GM12874 (cell line): Measurements from ENCODE around the gene RUNX1.

Experiments used
- TF ChIP-seq, protein P1 (sequence below): IDR thresholded peaks from 2 replicates; pipeline ENCODE4 v1.5.1; 2011; ENCODE audit warnings: low read depth, mild to moderate bottlenecking, control low read depth, low read length, moderate library complexity; ENCODE audit not compliant: insufficient read depth

The RUNX1 gene

DNA sequence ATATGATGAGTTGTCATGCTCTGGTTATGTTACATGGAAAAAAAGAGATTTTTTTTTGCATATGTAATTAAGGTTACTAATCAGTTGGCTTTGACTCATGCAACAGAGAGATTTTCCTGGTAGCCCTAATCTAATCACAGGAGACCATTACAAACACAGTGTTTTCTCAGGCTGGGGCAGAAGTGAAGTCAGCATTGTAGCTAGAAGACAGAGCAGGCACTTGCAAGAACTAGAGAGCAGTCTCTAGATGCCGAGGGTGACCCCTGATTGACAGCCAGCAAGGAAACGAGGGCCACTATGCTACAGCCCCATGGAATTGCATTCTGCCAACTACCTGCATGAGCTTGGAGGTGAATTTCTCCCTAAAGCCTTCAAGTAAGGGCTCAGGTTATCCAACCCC lies 151.3 kb downstream of the RUNX1 start:
- TF ChIP-seq, protein P1, sequence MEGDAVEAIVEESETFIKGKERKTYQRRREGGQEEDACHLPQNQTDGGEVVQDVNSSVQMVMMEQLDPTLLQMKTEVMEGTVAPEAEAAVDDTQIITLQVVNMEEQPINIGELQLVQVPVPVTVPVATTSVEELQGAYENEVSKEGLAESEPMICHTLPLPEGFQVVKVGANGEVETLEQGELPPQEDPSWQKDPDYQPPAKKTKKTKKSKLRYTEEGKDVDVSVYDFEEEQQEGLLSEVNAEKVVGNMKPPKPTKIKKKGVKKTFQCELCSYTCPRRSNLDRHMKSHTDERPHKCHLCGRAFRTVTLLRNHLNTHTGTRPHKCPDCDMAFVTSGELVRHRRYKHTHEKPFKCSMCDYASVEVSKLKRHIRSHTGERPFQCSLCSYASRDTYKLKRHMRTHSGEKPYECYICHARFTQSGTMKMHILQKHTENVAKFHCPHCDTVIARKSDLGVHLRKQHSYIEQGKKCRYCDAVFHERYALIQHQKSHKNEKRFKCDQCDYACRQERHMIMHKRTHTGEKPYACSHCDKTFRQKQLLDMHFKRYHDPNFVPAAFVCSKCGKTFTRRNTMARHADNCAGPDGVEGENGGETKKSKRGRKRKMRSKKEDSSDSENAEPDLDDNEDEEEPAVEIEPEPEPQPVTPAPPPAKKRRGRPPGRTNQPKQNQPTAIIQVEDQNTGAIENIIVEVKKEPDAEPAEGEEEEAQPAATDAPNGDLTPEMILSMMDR, result no peak

DNA sequence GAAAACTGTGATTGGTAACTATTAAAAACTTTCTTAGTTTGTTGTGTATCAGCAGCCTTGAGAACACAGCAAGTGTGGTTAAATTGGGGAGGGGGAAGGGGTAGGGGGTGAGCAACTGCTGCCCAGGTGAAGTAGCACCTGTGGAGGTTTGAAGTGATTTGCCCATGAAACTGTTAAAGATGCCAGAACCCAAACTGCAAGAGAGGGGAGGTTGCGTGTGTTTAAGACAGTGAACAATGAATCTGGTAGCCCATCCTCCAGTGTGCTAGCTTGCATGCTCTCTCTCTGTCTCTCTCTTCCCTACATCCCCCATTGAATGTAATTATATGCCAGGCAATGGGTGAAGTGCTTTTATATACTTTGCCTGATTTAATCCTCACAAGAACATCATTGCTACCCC lies 154.7 kb downstream of the RUNX1 start:
- TF ChIP-seq, protein P1, result no peak

DNA sequence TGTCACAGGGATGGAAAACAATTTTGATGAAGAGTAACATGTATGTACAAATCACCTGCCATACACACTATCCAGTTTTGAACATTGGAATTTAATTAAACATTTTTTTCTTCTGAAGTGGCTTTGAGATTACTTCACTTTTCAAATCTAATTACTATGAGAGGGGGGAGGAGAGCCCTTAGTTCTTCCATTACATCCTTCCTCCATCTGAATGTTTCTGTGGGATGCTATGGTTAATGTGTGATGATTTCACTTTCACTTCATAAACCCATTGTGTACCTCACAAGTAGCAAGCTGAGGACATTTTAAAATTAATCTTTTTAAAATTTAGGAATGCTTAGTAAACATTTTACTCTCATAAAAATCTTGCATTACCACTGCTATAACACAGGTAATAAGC lies 156.9 kb downstream of the RUNX1 start:
- TF ChIP-seq, protein P1, result no peak

DNA sequence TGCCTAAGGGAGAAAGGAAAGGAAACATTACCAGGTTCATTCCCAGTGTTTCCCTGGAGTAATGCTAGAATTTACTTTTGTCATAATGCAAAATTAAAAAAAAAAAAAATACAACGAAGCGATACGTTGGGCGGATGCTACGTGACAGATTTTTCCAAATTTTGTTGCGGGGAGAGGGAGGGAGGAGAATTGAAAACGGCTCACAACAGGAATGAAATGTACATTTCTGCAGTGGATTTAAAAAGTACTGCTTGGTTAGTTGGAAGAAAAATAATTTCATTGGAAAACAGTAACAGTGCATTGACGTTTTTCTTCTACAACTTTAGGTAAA lies 157.5 kb downstream of the RUNX1 start:
- TF ChIP-seq, protein P1, result no peak

DNA sequence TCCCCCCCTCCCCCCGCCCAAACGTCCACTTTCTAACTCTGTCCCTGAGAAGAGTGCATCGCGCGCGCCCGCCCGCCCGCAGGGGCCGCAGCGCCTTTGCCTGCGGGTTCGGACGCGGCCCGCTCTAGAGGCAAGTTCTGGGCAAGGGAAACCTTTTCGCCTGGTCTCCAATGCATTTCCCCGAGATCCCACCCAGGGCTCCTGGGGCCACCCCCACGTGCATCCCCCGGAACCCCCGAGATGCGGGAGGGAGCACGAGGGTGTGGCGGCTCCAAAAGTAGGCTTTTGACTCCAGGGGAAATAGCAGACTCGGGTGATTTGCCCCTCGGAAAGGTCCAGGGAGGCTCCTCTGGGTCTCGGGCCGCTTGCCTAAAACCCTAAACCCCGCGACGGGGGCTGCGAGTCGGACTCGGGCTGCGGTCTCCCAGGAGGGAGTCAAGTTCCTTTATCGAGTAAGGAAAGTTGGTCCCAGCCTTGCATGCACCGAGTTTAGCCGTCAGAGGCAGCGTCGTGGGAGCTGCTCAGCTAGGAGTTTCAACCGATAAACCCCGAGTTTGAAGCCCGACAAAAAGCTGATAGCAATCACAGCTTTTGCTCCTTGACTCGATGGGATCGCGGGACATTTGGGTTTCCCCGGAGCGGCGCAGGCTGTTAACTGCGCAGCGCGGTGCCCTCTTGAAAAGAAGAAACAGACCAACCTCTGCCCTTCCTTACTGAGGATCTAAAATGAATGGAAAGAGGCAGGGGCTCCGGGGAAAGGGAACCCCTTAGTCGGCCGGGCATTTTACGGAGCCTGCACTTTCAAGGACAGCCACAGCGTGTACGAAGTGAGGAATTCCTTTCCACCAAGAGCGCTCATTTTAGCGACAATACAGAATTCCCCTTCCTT lies 158.1 kb downstream of the RUNX1 start:
- TF ChIP-seq, protein P1, result no peak

DNA sequence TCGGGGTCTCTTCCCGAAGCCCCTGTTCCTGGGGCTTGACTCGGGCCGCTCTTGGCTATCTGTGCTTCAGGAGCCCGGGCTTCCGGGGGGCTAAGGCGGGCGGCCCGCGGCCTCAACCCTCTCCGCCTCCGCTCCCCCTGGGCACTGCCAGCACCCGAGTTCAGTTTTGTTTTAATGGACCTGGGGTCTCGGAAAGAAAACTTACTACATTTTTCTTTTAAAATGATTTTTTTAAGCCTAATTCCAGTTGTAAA lies 158.7 kb downstream of the RUNX1 start:
- TF ChIP-seq, protein P1, result no peak

DNA sequence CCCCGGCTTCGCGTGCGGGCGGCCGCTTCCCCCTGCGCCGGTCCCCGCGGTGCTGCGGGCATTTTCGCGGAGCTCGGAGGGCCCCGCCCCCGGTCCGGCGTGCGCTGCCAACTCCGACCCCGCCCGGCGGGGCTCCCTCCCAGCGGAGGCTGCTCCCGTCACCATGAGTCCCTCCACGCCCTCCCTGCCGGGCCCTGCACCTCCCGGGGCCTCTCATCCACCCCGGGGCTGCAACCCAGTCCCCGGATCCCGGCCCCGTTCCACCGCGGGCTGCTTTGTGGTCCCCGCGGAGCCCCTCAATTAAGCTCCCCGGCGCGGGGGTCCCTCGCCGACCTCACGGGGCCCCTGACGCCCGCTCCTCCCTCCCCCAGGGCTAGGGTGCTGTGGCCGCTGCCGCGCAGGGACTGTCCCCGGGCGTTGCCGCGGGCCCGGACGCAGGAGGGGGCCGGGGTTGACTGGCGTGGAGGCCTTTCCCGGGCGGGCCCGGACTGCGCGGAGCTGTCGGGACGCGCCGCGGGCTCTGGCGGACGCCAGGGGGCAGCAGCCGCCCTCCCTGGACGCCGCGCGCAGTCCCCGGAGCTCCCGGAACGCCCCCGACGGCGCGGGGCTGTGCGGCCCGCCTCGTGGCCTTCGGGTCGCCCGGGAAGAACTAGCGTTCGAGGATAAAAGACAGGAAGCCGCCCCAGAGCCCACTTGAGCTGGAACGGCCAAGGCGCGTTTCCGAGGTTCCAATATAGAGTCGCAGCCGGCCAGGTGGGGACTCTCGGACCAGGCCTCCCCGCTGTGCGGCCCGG lies 159.2 kb downstream of the RUNX1 start:
- TF ChIP-seq, protein P1, result peak; percentile 88
